ENCODE measurements around the gene INPP1.
A peak's percentile ranks its signal among the peaks of the same experiment; 100 is the strongest.

The INPP1 gene

DNA sequence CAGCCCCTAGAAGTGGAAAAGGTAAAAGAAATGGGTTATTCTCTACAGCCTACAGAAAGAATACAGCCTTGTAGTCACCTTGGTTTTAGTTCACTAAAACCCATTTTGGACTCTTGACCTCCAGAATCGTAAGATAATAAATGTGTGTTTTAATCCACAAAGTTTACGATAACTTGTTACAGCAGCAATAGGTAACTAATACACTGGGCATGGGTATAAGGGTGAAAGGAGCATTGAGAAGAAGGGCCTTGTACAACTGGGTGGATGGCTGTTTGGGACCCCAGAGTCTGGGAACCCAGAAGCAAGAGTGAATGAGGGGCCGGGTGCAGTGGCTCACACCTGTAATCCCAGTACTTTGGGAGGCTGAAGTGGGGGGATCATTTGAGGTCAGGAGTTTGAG is 62.6 kb downstream of the INPP1 start:
- H3K27ac ChIP-seq (ENCODE audit: low read depth, low read length): no peak overlapping the region
- peaks cover 10% of the 10 kb centered on the region for H3F3A ChIP-seq (ENCODE audit: control insufficient read depth, insufficient read depth)
- H3K4me2 ChIP-seq (ENCODE audit: low read length): no peak overlapping the region
- H3K36me3 ChIP-seq (ENCODE audit: control insufficient read depth, low read length): 0 out of 2 replicates have a peak, but pooled peaks cover 3% of the 10 kb centered on the region
- no peak for TF ChIP-seq EZH2phosphoT487 (IDR thresholded peaks at IDR 0.05; ENCODE audit: borderline replicate concordance, low read length)
- TF ChIP-seq, protein P1, sequence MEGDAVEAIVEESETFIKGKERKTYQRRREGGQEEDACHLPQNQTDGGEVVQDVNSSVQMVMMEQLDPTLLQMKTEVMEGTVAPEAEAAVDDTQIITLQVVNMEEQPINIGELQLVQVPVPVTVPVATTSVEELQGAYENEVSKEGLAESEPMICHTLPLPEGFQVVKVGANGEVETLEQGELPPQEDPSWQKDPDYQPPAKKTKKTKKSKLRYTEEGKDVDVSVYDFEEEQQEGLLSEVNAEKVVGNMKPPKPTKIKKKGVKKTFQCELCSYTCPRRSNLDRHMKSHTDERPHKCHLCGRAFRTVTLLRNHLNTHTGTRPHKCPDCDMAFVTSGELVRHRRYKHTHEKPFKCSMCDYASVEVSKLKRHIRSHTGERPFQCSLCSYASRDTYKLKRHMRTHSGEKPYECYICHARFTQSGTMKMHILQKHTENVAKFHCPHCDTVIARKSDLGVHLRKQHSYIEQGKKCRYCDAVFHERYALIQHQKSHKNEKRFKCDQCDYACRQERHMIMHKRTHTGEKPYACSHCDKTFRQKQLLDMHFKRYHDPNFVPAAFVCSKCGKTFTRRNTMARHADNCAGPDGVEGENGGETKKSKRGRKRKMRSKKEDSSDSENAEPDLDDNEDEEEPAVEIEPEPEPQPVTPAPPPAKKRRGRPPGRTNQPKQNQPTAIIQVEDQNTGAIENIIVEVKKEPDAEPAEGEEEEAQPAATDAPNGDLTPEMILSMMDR (IDR thresholded peaks at IDR 0.05; ENCODE audit: low read depth, low read length, poor library complexity, severe bottlenecking): no peak
- H3K9me2 ChIP-seq (replicated peaks; ENCODE audit: control insufficient read depth, low read length): no peaks in the 10 kb centered on the region
- H3K4me1 ChIP-seq (ENCODE audit: control insufficient read depth, low read length): peaks cover 28% of the 10 kb centered on the region
- 0 out of 2 replicates have a peak, but pooled peaks cover 3% of the 10 kb centered on the region for H3K9me3 ChIP-seq (ENCODE audit: control insufficient read depth, insufficient read depth, low read length)
- H3K4me3 ChIP-seq (ENCODE audit: low read length): no peak overlapping the region
- H3K27me3 ChIP-seq (ENCODE audit: control insufficient read depth, low read length): no peaks in the 10 kb centered on the region
- H4K20me1 ChIP-seq (ENCODE audit: control insufficient read depth, insufficient read depth, low read depth, low read length): no peaks in the 10 kb centered on the region
- peaks cover 21% of the 10 kb centered on the region for H3K79me2 ChIP-seq (ENCODE audit: control insufficient read depth, low read length)

- Histone ChIP-seq H3K27me3 (ENCODE audit: control insufficient read depth, low read length) (no peaks in the 10 kb centered on the region), H3F3A (ENCODE audit: control insufficient read depth, insufficient read depth) (peaks cover 10% of the 10 kb centered on the region), H3K9me3 (ENCODE audit: control insufficient read depth, insufficient read depth, low read length) (0 out of 2 replicates have a peak, but pooled peaks cover 3% of the 10 kb centered on the region), H3K36me3 (ENCODE audit: control insufficient read depth, low read length) (0 out of 2 replicates have a peak, but pooled peaks cover 3% of the 10 kb centered on the region), H3K79me2 (ENCODE audit: control insufficient read depth, low read length) (peaks cover 29% of the 10 kb centered on the region), H4K20me1 (ENCODE audit: control insufficient read depth, insufficient read depth, low read depth, low read length) (no peaks in the 10 kb centered on the region), H3K9me2 (replicated peaks; ENCODE audit: control insufficient read depth, low read length) (no peaks in the 10 kb centered on the region), H3K4me1 (ENCODE audit: control insufficient read depth, low read length) (peaks cover 36% of the 10 kb centered on the region), H3K27ac (ENCODE audit: low read depth, low read length) (no peak overlapping the region), H3K4me3 (ENCODE audit: low read length) (no peak overlapping the region), H3K4me2 (ENCODE audit: low read length) (no peak overlapping the region)
- TF ChIP-seq EZH2phosphoT487 (IDR thresholded peaks at IDR 0.05; ENCODE audit: borderline replicate concordance, low read length): no peak
- TF ChIP-seq, protein P1 (IDR thresholded peaks at IDR 0.05; ENCODE audit: low read depth, low read length, poor library complexity, severe bottlenecking): no peak
These were observed 63.4 kb downstream of the INPP1 start for GRCh38 chr2:190406805-190407204.

DNA sequence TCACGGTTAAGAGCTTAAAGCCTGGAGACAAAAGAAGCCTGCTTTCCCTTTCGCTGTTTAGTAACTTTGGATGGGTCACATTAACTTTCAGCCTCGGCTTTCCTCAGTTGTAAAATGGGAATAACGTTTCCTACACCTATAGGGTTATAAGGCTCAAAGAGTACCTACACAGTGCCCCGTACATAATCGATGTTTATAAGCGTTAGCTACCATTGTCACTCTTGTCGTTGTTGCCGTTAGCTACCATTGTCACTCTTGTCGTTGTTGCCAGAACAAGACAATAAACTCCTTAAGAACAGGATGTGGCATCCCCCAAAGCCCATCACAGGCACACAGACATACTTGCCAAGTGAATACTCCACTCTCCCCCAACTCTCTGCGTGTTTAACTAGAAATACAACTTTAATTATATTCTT is 63.9 kb downstream of the INPP1 start:
- peak overlapping the region; percentile 86 for H3K4me2 ChIP-seq (ENCODE audit: low read length)
- no peak overlapping the region for H3K27ac ChIP-seq (ENCODE audit: low read depth, low read length)
- 0 out of 2 replicates have a peak, but pooled peaks cover 3% of the 10 kb centered on the region for H3K36me3 ChIP-seq (ENCODE audit: control insufficient read depth, low read length)
- H3K79me2 ChIP-seq (ENCODE audit: control insufficient read depth, low read length): peaks cover 33% of the 10 kb centered on the region
- peak overlapping the region; percentile 83 for H3K4me3 ChIP-seq (ENCODE audit: low read length)
- no peaks in the 10 kb centered on the region for H3K27me3 ChIP-seq (ENCODE audit: control insufficient read depth, low read length)
- no peaks in the 10 kb centered on the region for H4K20me1 ChIP-seq (ENCODE audit: control insufficient read depth, insufficient read depth, low read depth, low read length)
- H3K4me1 ChIP-seq (ENCODE audit: control insufficient read depth, low read length): peaks cover 36% of the 10 kb centered on the region
- H3K9me2 ChIP-seq (replicated peaks; ENCODE audit: control insufficient read depth, low read length): no peaks in the 10 kb centered on the region
- TF ChIP-seq, protein P1 (IDR thresholded peaks at IDR 0.05; ENCODE audit: low read depth, low read length, poor library complexity, severe bottlenecking): no peak
- no peak for TF ChIP-seq EZH2phosphoT487 (IDR thresholded peaks at IDR 0.05; ENCODE audit: borderline replicate concordance, low read length)
- H3F3A ChIP-seq (ENCODE audit: control insufficient read depth, insufficient read depth): peaks cover 10% of the 10 kb centered on the region
- 0 out of 2 replicates have a peak, but pooled peaks cover 3% of the 10 kb centered on the region for H3K9me3 ChIP-seq (ENCODE audit: control insufficient read depth, insufficient read depth, low read length)

Measured in DOHH2 (cell line).